ENCODE data around the gene EEFSEC. TPM values are rescaled to one million over a fixed set of nuclear protein-coding genes. Genes with fewer than 3 reads are reported as not detected.

The EEFSEC gene
- total RNA-seq, 1 donor from 2014 or later = 11.7 TPM

- DNase-seq (ENCODE audit: low spot score) = no peak
These were observed 235.7 kb downstream of the EEFSEC start for GRCh38 chr3:128388932-128389331.

- DNase-seq (ENCODE audit: low spot score) = no peak
These were observed 237.6 kb downstream of the EEFSEC start for GRCh38 chr3:128390867-128391266.

- no peak for DNase-seq (ENCODE audit: low spot score)
These were observed 238.7 kb downstream of the EEFSEC start for GRCh38 chr3:128392021-128392420.

GRCh38 chr3:128392818-128393544, 239.7 kb downstream of the EEFSEC start:
- no peak for DNase-seq (ENCODE audit: low spot score)

- no peak for DNase-seq (ENCODE audit: low spot score)
These were observed 240.8 kb downstream of the EEFSEC start for GRCh38 chr3:128394033-128394432.

- DNase-seq (ENCODE audit: low spot score) = no peak
These were observed 241.8 kb downstream of the EEFSEC start for GRCh38 chr3:128395046-128395445.

GRCh38 chr3:128395500-128396162, 242.3 kb downstream of the EEFSEC start:
- peak; percentile 60 for DNase-seq (ENCODE audit: low spot score)

GRCh38 chr3:128397484-128397883, 244.2 kb downstream of the EEFSEC start:
- DNase-seq (ENCODE audit: low spot score) = no peak

GRCh38 chr3:128398586-128398985, 245.3 kb downstream of the EEFSEC start:
- no peak for DNase-seq (ENCODE audit: low spot score)

- DNase-seq (ENCODE audit: low spot score) = no peak
These were observed 246.1 kb downstream of the EEFSEC start for GRCh38 chr3:128399221-128399915.

GRCh38 chr3:128400671-128401070, 247.4 kb downstream of the EEFSEC start:
- DNase-seq (ENCODE audit: low spot score) = no peak

- no peak for DNase-seq (ENCODE audit: low spot score)
These were observed 249.0 kb downstream of the EEFSEC start for GRCh38 chr3:128402319-128402718.

GRCh38 chr3:128402998-128403397, 249.7 kb downstream of the EEFSEC start:
- no peak for DNase-seq (ENCODE audit: low spot score)

GRCh38 chr3:128404276-128405068, 251.2 kb downstream of the EEFSEC start:
- DNase-seq (ENCODE audit: low spot score) = no peak

- DNase-seq (ENCODE audit: low spot score) = no peak
These were observed 252.4 kb downstream of the EEFSEC start for GRCh38 chr3:128405554-128406277.

GRCh38 chr3:128407247-128407646, 254.0 kb downstream of the EEFSEC start:
- DNase-seq (ENCODE audit: low spot score) = no peak

- no peak for DNase-seq (ENCODE audit: low spot score)
These were observed 254.9 kb downstream of the EEFSEC start for GRCh38 chr3:128408012-128408692.

- DNase-seq (ENCODE audit: low spot score) = no peak
These were observed 255.7 kb downstream of the EEFSEC start for GRCh38 chr3:128408693-128409623.

All from mucosa of gallbladder (tissue), 1 donor.